Lower leg skin (tissue), 4 donors: ENCODE measurements around the gene PDZRN4. TPM values are rescaled to one million over a fixed set of nuclear protein-coding genes. Genes with fewer than 3 reads are reported as not detected.
"Not testable (repeated sequence)": the region's sequence is repeated elsewhere in the genome, so short reads cannot be mapped to it uniquely, and the experiment has no call there.

ENCODE experiments used
- DNase-seq, 2 donors: peaks; one replicate each; pipeline ENCODE4 v3.0.0-alpha.2; 2019; ENCODE audit warnings: low spot score in 2 of 2
- H3K4me3 ChIP-seq: fragments of 200-600 bp; sonication (generic); 2 replicates; pipeline ENCODE4 v1.5.1; 2017; ENCODE audit warnings: mild to moderate bottlenecking, low read depth; ENCODE audit not compliant: poor library complexity, severe bottlenecking
- POLR2A ChIP-seq, 2 donors: fragments of 450-650 bp; IDR thresholded peaks; one replicate each; pipeline ENCODE4 v1.6.1; 2016 to 2017; ENCODE audit warnings: antibody characterized with exemption in 2 of 2, mild to moderate bottlenecking in 1 of 2, moderate library complexity in 1 of 2
- WGBS, 2 donors: methylation state at CpG; one replicate each; pipeline ENCODE4 v1.1.5; 2018; 5-methylcytosine and 5-hydroxymethylcytosine counted together
- intact Hi-C: fragments of 100-400 bp; cut with DNase I; formaldehyde crosslinking; loops from one replicate; pipeline ENCODE4 v1.15.0; 2023; ENCODE audit warnings: low total_unique reads
- total RNA-seq, 4 donors: library from RNA; depleted of rRNA; stranded (reverse); fragments of >200 nt; gene quantifications; one replicate each; pipeline ENCODE4 v1.1.0, GENCODE V29; 2016
- TF ChIP-seq, protein P1 (sequence below), 3 donors: fragments of 450-650 bp; IDR thresholded peaks; one replicate each; pipeline ENCODE4 v1.5.1; 2016; ENCODE audit warnings: antibody characterized with exemption in 3 of 3, mild to moderate bottlenecking in 3 of 3, moderate library complexity in 2 of 3

PDZRN4 gene
- total RNA-seq, 4 donors from 2014 or later: 0.65 to 8.3 (median 3.6) TPM

DNA sequence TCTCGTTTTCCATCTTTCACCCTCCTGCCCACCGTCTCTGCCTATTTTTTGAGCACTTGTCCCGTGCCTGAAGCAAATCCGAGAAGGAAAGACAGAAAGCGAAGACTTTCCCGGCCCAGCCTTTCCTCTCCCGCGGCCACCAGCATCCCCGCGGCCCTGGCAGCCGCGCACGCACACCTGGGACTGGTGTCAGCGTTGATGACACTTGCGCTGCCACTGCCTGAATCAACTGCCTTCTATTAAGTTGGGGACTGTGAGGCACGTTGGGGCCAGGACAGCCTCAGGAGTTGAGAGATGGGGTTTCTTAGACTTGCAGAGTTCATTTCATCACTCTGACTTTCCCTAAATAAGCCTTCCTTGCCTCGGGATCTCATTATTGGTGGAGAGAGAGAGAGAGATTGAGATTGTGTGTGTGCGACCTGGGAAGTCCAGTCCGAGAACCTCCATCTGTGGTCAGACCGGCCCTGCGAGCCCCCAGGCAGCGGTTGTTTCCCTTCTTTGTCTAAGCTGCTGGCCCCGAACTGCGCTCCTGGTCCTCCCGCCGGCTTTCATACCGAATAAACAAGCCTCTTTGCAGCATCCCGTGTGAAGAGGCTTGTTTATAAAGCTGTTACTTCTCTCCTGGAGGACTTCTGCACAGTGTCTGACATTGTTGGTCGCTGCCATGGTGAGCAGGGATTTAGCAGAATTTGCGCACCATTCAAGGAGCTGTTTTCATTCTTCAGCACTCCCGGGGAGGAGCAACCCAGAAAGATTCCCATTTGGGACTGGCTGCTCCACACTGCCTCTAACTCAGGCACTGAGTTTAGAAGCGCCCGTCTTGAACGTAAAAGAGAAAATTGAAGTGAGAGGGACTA, 1.5 kb downstream of the PDZRN4 start:
- no peak overlapping the region for H3K4me3 ChIP-seq
- intact Hi-C loops: no loop called here
- no peak for DNase-seq
- 1 to 2% methylated on average over 33 to 34 of the region's 34 CpGs for WGBS, 2 donors
- TF ChIP-seq, protein P1, sequence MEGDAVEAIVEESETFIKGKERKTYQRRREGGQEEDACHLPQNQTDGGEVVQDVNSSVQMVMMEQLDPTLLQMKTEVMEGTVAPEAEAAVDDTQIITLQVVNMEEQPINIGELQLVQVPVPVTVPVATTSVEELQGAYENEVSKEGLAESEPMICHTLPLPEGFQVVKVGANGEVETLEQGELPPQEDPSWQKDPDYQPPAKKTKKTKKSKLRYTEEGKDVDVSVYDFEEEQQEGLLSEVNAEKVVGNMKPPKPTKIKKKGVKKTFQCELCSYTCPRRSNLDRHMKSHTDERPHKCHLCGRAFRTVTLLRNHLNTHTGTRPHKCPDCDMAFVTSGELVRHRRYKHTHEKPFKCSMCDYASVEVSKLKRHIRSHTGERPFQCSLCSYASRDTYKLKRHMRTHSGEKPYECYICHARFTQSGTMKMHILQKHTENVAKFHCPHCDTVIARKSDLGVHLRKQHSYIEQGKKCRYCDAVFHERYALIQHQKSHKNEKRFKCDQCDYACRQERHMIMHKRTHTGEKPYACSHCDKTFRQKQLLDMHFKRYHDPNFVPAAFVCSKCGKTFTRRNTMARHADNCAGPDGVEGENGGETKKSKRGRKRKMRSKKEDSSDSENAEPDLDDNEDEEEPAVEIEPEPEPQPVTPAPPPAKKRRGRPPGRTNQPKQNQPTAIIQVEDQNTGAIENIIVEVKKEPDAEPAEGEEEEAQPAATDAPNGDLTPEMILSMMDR (IDR thresholded peaks at IDR 0.05): no peak
- no peak for TF ChIP-seq POLR2A (IDR thresholded peaks at IDR 0.05)

DNA sequence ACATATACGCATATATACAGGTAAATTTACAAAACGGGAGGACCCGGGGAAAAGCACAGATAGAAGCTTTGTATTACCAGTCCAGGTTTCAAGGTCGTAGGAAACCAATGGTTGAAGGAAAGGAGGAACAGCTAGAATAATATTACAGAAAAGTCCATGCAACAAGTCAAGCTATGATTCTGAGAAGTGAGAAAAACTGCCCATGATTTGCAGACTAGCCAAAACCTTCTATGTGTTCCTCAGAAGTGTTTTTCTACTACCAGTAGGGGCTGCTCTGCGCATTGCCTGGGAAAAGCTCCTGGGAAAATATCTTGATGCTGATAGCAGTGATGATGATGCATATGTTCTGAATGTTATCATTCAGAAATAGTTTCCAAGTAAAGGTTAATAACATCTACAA, 2.2 kb downstream of the PDZRN4 start:
- TF ChIP-seq POLR2A (IDR thresholded peaks at IDR 0.05): no peak
- TF ChIP-seq, protein P1 (IDR thresholded peaks at IDR 0.05): no peak
- no peak for DNase-seq
- intact Hi-C loops: no loop called here
- WGBS, 2 donors: 11 to 16% methylated on average over 5 of the region's 5 CpGs
- no peak overlapping the region for H3K4me3 ChIP-seq

DNA sequence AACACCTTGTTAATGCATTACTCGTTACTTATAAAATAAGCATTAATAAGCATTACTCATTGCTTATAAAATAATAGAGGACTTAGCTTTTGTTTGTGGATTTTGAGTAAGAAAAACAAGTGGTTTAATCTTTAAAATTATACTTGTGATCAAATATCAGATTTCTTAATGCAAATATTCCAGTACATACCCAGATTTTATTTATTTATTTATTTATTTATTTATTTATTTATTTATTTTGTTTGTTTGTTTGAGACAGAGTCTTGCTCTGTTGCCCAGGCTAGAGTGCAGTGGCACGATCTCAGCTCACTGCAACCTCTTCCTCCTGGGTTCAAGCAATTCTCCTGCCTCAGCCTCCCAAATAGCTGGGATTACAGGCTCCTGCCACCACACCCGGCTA, 3.4 kb downstream of the PDZRN4 start:
- 95 to 96% methylated on average over 3 of the region's 3 CpGs for WGBS, 2 donors
- intact Hi-C loops, DNase-seq, H3K4me3 ChIP-seq: not testable (repeated sequence)

DNA sequence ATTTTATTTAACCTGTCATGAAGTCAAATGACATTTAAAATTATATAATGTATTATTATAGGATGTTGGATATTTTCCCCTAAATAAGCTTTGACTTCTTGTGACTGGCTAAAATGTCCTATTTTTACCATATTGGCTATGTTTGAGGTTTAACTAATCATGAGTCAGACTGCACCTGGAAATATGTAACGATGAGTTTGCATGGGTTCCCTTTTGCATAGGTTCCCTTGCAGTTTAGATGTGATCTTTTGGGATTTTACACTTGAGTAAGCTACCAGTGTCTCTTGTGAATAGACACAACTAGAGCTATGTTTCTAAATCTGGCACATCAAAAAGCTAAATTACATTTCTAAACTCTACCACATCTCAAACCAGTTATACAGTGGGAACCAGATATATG, 5.2 kb downstream of the PDZRN4 start:
- 70 to 74% methylated on average over 1 of the region's 1 CpG for WGBS, 2 donors
- H3K4me3 ChIP-seq: no peak overlapping the region
- TF ChIP-seq, protein P1 (IDR thresholded peaks at IDR 0.05): no peak
- TF ChIP-seq POLR2A (IDR thresholded peaks at IDR 0.05): no peak
- intact Hi-C loops: no loop called here
- DNase-seq: no peak

DNA sequence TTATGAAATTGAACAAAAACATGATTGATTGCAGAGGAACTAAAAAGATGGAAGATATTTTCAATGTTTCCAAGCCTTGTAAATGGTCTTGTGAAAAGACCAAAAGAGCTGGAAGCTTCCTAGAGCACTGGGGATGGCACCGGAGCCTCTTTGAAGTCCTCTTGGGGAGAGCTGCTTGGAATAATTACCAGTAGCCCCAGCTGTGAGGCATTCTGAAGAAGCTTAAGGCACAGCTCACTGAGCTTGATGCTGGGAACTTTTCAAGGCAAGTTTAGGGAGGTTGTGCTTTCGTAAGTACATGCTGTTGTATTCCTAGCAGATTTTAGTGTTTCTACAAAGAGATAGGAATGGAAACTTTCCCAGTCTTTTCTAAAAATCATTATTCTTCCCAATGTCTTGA, 13.9 kb downstream of the PDZRN4 start:
- WGBS, 2 donors: 40 to 49% methylated on average over 2 of the region's 2 CpGs
- no peak for TF ChIP-seq POLR2A (IDR thresholded peaks at IDR 0.05)
- no peak for DNase-seq
- H3K4me3 ChIP-seq: no peak overlapping the region
- intact Hi-C loops: no loop called here

DNA sequence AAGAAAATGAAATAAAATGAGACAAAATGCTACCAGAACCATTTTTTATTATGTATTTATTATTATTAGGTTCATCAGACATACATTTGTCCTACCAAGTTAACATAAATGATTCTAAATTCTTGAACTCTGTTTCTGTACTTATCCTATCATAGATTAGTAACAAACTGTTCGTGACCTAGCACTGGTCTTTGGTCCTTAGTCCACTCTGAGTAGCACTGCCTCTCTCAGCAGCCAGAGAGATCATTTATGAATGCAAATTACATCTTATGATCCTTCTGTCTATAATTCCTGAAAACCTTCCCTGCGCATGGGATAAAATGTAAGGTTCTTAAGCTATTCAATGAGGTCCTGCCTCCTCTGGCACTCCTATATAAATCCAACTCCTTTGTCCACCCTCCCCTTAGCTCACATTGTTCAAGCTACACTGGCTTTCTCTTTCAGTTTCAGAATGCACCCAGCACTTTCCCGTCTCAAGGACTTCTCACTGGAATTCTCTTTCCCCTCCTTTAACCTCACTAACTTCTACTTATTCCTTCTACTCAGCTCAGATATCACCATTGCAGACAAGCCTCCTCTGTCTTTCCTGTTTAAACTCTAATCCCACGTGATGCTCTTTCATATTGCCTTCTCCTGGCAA, 17.1 kb downstream of the PDZRN4 start:
- WGBS, 2 donors: 56 to 65% methylated on average over 4 of the region's 4 CpGs
- H3K4me3 ChIP-seq: no peak overlapping the region
- no peak for DNase-seq
- intact Hi-C loops: no loop called here
- TF ChIP-seq POLR2A (IDR thresholded peaks at IDR 0.05): no peak
- TF ChIP-seq, protein P1 (IDR thresholded peaks at IDR 0.05): no peak
